ENCODE results near the gene TOP3B.

TOP3B gene

DNA sequence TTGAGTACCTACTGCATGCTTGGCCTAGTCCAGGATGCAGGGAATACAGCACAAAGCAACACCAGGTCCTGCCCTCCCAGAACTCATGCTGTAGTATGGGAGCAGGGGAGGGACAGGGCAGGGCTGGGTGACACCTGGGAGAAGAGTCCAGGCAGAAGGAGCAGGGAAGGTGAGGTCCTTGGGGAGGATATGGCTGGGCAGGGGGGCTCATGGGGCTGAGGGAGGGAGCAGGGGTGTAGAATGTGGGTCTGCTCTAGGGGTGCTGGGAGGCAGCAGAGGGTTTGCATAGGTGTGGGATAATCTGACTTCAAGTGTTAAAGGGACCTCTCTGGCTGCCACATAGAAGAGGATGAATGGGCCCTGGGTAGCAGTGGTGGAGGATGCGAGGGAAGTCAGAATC lies 4.8 kb downstream of the TOP3B start:
- TF ChIP-seq ZFP3 (CRISPR knock-in tag; IDR thresholded peaks at IDR 0.05): no peak
- TF ChIP-seq RARB (CRISPR knock-in tag; IDR thresholded peaks at IDR 0.05): no peak
- TF ChIP-seq, protein P1, sequence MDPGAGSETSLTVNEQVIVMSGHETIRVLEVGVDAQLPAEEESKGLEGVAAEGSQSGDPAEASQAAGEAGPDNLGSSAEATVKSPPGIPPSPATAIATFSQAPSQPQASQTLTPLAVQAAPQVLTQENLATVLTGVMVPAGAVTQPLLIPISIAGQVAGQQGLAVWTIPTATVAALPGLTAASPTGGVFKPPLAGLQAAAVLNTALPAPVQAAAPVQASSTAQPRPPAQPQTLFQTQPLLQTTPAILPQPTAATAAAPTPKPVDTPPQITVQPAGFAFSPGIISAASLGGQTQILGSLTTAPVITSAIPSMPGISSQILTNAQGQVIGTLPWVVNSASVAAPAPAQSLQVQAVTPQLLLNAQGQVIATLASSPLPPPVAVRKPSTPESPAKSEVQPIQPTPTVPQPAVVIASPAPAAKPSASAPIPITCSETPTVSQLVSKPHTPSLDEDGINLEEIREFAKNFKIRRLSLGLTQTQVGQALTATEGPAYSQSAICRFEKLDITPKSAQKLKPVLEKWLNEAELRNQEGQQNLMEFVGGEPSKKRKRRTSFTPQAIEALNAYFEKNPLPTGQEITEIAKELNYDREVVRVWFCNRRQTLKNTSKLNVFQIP (CRISPR knock-in tag; IDR thresholded peaks at IDR 0.05; ENCODE audit: borderline replicate concordance, low read depth): no peak
- TF ChIP-seq, protein P2, sequence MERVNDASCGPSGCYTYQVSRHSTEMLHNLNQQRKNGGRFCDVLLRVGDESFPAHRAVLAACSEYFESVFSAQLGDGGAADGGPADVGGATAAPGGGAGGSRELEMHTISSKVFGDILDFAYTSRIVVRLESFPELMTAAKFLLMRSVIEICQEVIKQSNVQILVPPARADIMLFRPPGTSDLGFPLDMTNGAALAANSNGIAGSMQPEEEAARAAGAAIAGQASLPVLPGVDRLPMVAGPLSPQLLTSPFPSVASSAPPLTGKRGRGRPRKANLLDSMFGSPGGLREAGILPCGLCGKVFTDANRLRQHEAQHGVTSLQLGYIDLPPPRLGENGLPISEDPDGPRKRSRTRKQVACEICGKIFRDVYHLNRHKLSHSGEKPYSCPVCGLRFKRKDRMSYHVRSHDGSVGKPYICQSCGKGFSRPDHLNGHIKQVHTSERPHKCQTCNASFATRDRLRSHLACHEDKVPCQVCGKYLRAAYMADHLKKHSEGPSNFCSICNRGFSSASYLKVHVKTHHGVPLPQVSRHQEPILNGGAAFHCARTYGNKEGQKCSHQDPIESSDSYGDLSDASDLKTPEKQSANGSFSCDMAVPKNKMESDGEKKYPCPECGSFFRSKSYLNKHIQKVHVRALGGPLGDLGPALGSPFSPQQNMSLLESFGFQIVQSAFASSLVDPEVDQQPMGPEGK (CRISPR knock-in tag; IDR thresholded peaks at IDR 0.05; ENCODE audit: borderline replicate concordance): no peak
- TF ChIP-seq, protein P3, sequence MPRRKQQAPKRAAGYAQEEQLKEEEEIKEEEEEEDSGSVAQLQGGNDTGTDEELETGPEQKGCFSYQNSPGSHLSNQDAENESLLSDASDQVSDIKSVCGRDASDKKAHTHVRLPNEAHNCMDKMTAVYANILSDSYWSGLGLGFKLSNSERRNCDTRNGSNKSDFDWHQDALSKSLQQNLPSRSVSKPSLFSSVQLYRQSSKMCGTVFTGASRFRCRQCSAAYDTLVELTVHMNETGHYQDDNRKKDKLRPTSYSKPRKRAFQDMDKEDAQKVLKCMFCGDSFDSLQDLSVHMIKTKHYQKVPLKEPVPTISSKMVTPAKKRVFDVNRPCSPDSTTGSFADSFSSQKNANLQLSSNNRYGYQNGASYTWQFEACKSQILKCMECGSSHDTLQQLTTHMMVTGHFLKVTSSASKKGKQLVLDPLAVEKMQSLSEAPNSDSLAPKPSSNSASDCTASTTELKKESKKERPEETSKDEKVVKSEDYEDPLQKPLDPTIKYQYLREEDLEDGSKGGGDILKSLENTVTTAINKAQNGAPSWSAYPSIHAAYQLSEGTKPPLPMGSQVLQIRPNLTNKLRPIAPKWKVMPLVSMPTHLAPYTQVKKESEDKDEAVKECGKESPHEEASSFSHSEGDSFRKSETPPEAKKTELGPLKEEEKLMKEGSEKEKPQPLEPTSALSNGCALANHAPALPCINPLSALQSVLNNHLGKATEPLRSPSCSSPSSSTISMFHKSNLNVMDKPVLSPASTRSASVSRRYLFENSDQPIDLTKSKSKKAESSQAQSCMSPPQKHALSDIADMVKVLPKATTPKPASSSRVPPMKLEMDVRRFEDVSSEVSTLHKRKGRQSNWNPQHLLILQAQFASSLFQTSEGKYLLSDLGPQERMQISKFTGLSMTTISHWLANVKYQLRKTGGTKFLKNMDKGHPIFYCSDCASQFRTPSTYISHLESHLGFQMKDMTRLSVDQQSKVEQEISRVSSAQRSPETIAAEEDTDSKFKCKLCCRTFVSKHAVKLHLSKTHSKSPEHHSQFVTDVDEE (CRISPR knock-in tag; IDR thresholded peaks at IDR 0.05): no peak
- no peak for TF ChIP-seq CSDC2 (CRISPR knock-in tag; IDR thresholded peaks at IDR 0.05)
- no peak for TF ChIP-seq PPARA (CRISPR knock-in tag; IDR thresholded peaks at IDR 0.05; ENCODE audit: borderline replicate concordance)
- no peak for TF ChIP-seq ZNF70 (CRISPR knock-in tag; IDR thresholded peaks at IDR 0.05)
- no peak for TF ChIP-seq ZNF8 (CRISPR knock-in tag; IDR thresholded peaks at IDR 0.05)
- no peak for TF ChIP-seq TOX (CRISPR knock-in tag; IDR thresholded peaks at IDR 0.05; ENCODE audit: borderline replicate concordance)
- TF ChIP-seq SNAI2 (CRISPR knock-in tag; IDR thresholded peaks at IDR 0.05): no peak
- no peak for TF ChIP-seq ESRRG (CRISPR knock-in tag; IDR thresholded peaks at IDR 0.05)
- no peak for TF ChIP-seq ISL1 (CRISPR knock-in tag; IDR thresholded peaks at IDR 0.05)
- no peak for TF ChIP-seq GLIS3 (CRISPR knock-in tag; IDR thresholded peaks at IDR 0.05)
- TF ChIP-seq ZC3H10 (CRISPR knock-in tag; IDR thresholded peaks at IDR 0.05): no peak
- no peak for TF ChIP-seq ZFP30 (CRISPR knock-in tag; IDR thresholded peaks at IDR 0.05)
- TF ChIP-seq, protein P4, sequence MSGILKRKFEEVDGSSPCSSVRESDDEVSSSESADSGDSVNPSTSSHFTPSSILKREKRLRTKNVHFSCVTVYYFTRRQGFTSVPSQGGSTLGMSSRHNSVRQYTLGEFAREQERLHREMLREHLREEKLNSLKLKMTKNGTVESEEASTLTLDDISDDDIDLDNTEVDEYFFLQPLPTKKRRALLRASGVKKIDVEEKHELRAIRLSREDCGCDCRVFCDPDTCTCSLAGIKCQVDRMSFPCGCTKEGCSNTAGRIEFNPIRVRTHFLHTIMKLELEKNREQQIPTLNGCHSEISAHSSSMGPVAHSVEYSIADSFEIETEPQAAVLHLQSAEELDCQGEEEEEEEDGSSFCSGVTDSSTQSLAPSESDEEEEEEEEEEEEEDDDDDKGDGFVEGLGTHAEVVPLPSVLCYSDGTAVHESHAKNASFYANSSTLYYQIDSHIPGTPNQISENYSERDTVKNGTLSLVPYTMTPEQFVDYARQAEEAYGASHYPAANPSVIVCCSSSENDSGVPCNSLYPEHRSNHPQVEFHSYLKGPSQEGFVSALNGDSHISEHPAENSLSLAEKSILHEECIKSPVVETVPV (CRISPR knock-in tag; IDR thresholded peaks at IDR 0.05): no peak
- ATAC-seq: no peak

DNA sequence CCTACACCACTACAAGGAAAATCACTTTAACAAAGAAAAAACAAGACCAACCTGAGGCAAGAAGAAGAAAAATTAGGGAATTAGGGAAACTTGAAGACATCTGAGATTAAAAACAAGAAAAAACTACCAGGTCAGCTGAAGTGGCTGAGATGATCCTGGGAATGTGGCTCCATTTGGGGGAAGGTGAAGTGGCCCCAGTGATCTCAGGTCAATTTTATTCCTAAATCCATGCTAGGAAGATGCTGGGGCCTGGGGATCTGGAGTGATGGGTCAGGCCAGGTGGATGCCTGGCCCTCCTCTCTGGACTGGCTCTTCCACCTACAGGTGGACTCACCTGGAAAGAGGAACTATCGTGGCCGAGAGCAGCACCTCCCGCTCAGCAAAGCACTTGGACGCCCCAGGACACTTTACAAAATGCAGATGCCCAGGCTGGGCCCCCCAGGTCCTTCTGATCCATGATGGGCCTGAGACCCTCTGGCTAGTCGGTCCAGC lies 6.7 kb downstream of the TOP3B start:
- ATAC-seq: no peak
- TF ChIP-seq ZNF8 (CRISPR knock-in tag; IDR thresholded peaks at IDR 0.05) (no peak), ESRRG (CRISPR knock-in tag; IDR thresholded peaks at IDR 0.05) (no peak), TCF4 (CRISPR knock-in tag; IDR thresholded peaks at IDR 0.05; ENCODE audit: borderline replicate concordance) (no peak)
- TF ChIP-seq, protein P1 (CRISPR knock-in tag; IDR thresholded peaks at IDR 0.05; ENCODE audit: borderline replicate concordance, low read depth): no peak

DNA sequence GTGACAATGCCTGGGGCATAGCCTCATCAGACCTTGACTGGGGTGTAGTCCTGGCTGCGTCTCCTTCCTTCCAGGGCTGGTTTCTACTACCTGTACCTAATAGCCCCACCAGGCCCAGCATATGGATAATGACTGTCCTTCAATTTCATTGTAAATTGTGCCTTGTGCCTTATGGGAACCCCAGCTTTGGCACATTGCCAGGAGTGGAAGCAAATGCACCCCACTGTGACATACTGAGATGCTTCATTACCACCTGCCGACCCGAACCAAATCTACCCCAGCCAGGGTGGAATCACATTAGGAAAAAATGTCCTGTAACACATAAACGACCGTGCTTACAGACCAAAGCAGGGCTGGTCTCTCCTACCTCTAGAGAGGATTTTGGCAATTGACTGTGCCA lies 7.3 kb downstream of the TOP3B start:
- ATAC-seq: no peak
- TF ChIP-seq, protein P5, sequence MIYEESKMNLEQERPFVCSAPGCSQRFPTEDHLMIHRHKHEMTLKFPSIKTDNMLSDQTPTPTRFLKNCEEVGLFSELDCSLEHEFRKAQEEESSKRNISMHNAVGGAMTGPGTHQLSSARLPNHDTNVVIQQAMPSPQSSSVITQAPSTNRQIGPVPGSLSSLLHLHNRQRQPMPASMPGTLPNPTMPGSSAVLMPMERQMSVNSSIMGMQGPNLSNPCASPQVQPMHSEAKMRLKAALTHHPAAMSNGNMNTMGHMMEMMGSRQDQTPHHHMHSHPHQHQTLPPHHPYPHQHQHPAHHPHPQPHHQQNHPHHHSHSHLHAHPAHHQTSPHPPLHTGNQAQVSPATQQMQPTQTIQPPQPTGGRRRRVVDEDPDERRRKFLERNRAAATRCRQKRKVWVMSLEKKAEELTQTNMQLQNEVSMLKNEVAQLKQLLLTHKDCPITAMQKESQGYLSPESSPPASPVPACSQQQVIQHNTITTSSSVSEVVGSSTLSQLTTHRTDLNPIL (CRISPR knock-in tag; IDR thresholded peaks at IDR 0.05; ENCODE audit: low read depth): no peak
- TF ChIP-seq ISL1 (CRISPR knock-in tag; IDR thresholded peaks at IDR 0.05) (no peak), TCF4 (CRISPR knock-in tag; IDR thresholded peaks at IDR 0.05; ENCODE audit: borderline replicate concordance) (no peak), PPARA (CRISPR knock-in tag; IDR thresholded peaks at IDR 0.05; ENCODE audit: borderline replicate concordance) (no peak), CSDC2 (CRISPR knock-in tag; IDR thresholded peaks at IDR 0.05) (no peak), ZC3H10 (CRISPR knock-in tag; IDR thresholded peaks at IDR 0.05) (no peak)

Measured in SK-N-SH treated with all-trans-retinoic acid at 6 μM for 48 hours (cell line).